ENCODE results near the gene NLGN1.

DNA sequence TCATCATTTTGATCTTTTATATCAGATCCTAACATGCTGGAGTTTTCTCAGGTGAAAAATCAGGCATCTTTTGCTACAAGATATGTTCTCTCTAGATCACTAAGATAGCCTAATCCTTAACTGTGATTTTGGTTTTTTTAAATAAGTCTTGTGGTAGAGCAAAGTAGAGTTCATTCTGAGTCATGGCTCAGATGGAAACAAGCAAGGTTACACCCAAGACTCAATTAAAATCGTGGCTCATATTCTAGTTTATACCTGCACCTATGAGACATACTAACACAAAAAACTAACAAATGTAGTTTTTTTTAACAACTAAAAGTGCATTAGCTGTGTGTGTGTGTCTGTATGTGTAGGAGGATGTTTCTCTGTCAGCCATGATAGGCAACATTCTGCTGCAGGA, 428.2 kb downstream of the NLGN1 start:
- no peak for TF ChIP-seq GATA2 (IDR thresholded peaks at IDR 0.05; ENCODE audit: low read depth, low read length)
- TF ChIP-seq GATA3 (IDR thresholded peaks at IDR 0.05; ENCODE audit: low read depth, low read length) = no peak

All from SH-SY5Y (cell line).